Measurements from ENCODE around the gene MRPL52. TPM values are rescaled to one million over a fixed set of nuclear protein-coding genes. Genes with fewer than 3 reads are reported as not detected.

The MRPL52 gene
- 100 to 1,000 TPM; 106 to 164 (median 132) TPM for polyA plus RNA-seq
- long read RNA-seq, donor 1: 0 reads
- long read RNA-seq, donor 2, transcript MRPL52-202 (5 exons, 1,118 nt): major isoform, 15 of 34 reads
- long read RNA-seq, donor 2, transcript MRPL52-203 (5 exons, 1,111 nt): minor isoform, 11 of 34 reads
- long read RNA-seq, donor 2, partial matches to known transcripts: 0 of 34 reads
- long read RNA-seq, donor 2, other reads (novel, unspliced or antisense): 0 of 34 reads
- long read RNA-seq, donor 3, transcript MRPL52-203 (5 exons, 1,111 nt): minor isoform, 15 of 47 reads
- long read RNA-seq, donor 3, transcript MRPL52-210 (4 exons, 895 nt): minor isoform, 5 of 47 reads
- long read RNA-seq, donor 3, transcript MRPL52-215 (5 exons, 398 nt): minor isoform, 5 of 47 reads
- long read RNA-seq, donor 3, transcript MRPL52-202 (5 exons, 1,118 nt): major isoform, 16 of 47 reads
- long read RNA-seq, donor 3, partial matches to known transcripts: 0 of 47 reads
- long read RNA-seq, donor 3, other reads (novel, unspliced or antisense): 0 of 47 reads
- long read RNA-seq, donor 4: 0 reads
- long read RNA-seq, donor 5, transcript MRPL52-202 (5 exons, 1,118 nt): major isoform, 5 of 17 reads
- long read RNA-seq, donor 5, partial matches to known transcripts: 0 of 17 reads
- long read RNA-seq, donor 5, other reads (novel, unspliced or antisense): 0 of 17 reads
- long read RNA-seq, donor 6, transcript MRPL52-215 (5 exons, 398 nt): minor isoform, 10 of 49 reads
- long read RNA-seq, donor 6, transcript MRPL52-203 (5 exons, 1,111 nt): minor isoform, 9 of 49 reads
- long read RNA-seq, donor 6, transcript MRPL52-202 (5 exons, 1,118 nt): major isoform, 19 of 49 reads
- long read RNA-seq, donor 6, transcript MRPL52-209 (2 exons, 327 nt): minor isoform, 5 of 49 reads
- long read RNA-seq, donor 6, partial matches to known transcripts: 0 of 49 reads
- long read RNA-seq, donor 6, other reads (novel, unspliced or antisense): 0 of 49 reads
- long read RNA-seq, donor 7: 0 reads
- long read RNA-seq, donor 8, partial matches to known transcripts: 0 of 3 reads
- long read RNA-seq, donor 8, other reads (novel, unspliced or antisense): 0 of 3 reads
- long read RNA-seq, donor 9, partial matches to known transcripts: 0 of 12 reads
- long read RNA-seq, donor 9, other reads (novel, unspliced or antisense): 0 of 12 reads
- long read RNA-seq, donor 10, transcript MRPL52-215 (5 exons, 398 nt): minor isoform, 6 of 52 reads
- long read RNA-seq, donor 10, transcript MRPL52-202 (5 exons, 1,118 nt): major isoform, 19 of 52 reads
- long read RNA-seq, donor 10, transcript MRPL52-203 (5 exons, 1,111 nt): minor isoform, 18 of 52 reads
- long read RNA-seq, donor 10, partial matches to known transcripts: 0 of 52 reads
- long read RNA-seq, donor 10, other reads (novel, unspliced or antisense): 0 of 52 reads

- no peak for FAIRE-seq
- Histone ChIP-seq H3K4me1 (ENCODE audit: control insufficient read depth in 3 of 3, insufficient read depth in 2 of 3, low read depth in 1 of 3, low read length in 2 of 3) (peaks cover 0 to 13% (median 0%) of the 10 kb centered on the region in 3 donors), H3K4me3 (ENCODE audit: low read depth in 1 of 3, low read length in 3 of 3) (peak within 1 kb of the TSS; percentile 81 to 99 (median 93)), H3K9me3 (ENCODE audit: control insufficient read depth in 2 of 2, insufficient read depth in 1 of 2, low read depth in 1 of 2, low read length in 1 of 2) (no peaks in the 10 kb centered on the region), H3K27me3 (ENCODE audit: control insufficient read depth in 3 of 3, insufficient read depth in 3 of 3, low read length in 3 of 3) (no peaks in the 10 kb centered on the region), H3K36me3 (ENCODE audit: control insufficient read depth in 3 of 3, insufficient read depth in 2 of 3, low read depth in 1 of 3, low read length in 3 of 3) (peaks cover 0 to 23% (median 3%) of the 10 kb centered on the region in 3 donors), H3K27ac (ENCODE audit: low read depth in 1 of 3, low read length in 2 of 3) (peak within 1 kb of the TSS; percentile 39 to 80 (median 67))
- peak; percentile 92 to 96 for DNase-seq
- 0% methylated on average over 41 of the region's 41 CpGs for WGBS, 3 donors
Measured at GRCh38 chr14:22829661-22830442, at the start of gene MRPL52. MRPL52 (plus strand) TSS chr14:22829887; CDS start chr14:22829913, 26 bp downstream.

- Histone ChIP-seq H3K4me3 (ENCODE audit: low read depth in 1 of 3, low read length in 3 of 3) (no peak overlapping the region), H3K27me3 (ENCODE audit: control insufficient read depth in 3 of 3, insufficient read depth in 3 of 3, low read length in 3 of 3) (no peaks in the 10 kb centered on the region), H3K9me3 (ENCODE audit: control insufficient read depth in 2 of 2, insufficient read depth in 1 of 2, low read depth in 1 of 2, low read length in 1 of 2) (no peaks in the 10 kb centered on the region), H3K4me1 (ENCODE audit: control insufficient read depth in 3 of 3, insufficient read depth in 2 of 3, low read depth in 1 of 3, low read length in 2 of 3) (peaks cover 0 to 23% (median 0%) of the 10 kb centered on the region in 3 donors), H3K36me3 (ENCODE audit: control insufficient read depth in 3 of 3, insufficient read depth in 2 of 3, low read depth in 1 of 3, low read length in 3 of 3) (peaks cover 0 to 35% (median 2%) of the 10 kb centered on the region in 3 donors), H3K27ac (ENCODE audit: low read depth in 1 of 3, low read length in 2 of 3) (peak overlapping the region in 1 of 3 donors; percentile 65)
- DNase-seq (no peak), FAIRE-seq (no peak)
- 69 to 93% (median 72%) methylated on average over 2 of the region's 2 CpGs for WGBS, 3 donors
Measured at GRCh38 chr14:22780105-22780679, 49.5 kb upstream of the MRPL52 start.

- FAIRE-seq: no peak
- WGBS, 3 donors: 88 to 91% (median 90%) methylated on average over 5 of the region's 5 CpGs
- Histone ChIP-seq H3K36me3 (ENCODE audit: control insufficient read depth in 3 of 3, insufficient read depth in 2 of 3, low read depth in 1 of 3, low read length in 3 of 3) (peaks cover 0 to 32% (median 0%) of the 10 kb centered on the region in 3 donors), H3K4me1 (ENCODE audit: control insufficient read depth in 3 of 3, insufficient read depth in 2 of 3, low read depth in 1 of 3, low read length in 2 of 3) (peaks cover 0 to 23% (median 0%) of the 10 kb centered on the region in 3 donors), H3K4me3 (ENCODE audit: low read depth in 1 of 3, low read length in 3 of 3) (no peak overlapping the region), H3K27me3 (ENCODE audit: control insufficient read depth in 3 of 3, insufficient read depth in 3 of 3, low read length in 3 of 3) (no peaks in the 10 kb centered on the region), H3K9me3 (ENCODE audit: control insufficient read depth in 2 of 2, insufficient read depth in 1 of 2, low read depth in 1 of 2, low read length in 1 of 2) (no peaks in the 10 kb centered on the region), H3K27ac (ENCODE audit: low read depth in 1 of 3, low read length in 2 of 3) (peak overlapping the region in 1 of 3 donors; percentile 65)
- DNase-seq: no peak
Measured at GRCh38 chr14:22780941-22781300, 48.8 kb upstream of the MRPL52 start.

GRCh38 chr14:22781301-22781991, 48.2 kb upstream of the MRPL52 start:
- Histone ChIP-seq H3K4me3 (ENCODE audit: low read depth in 1 of 3, low read length in 3 of 3) (no peak overlapping the region), H3K36me3 (ENCODE audit: control insufficient read depth in 3 of 3, insufficient read depth in 2 of 3, low read depth in 1 of 3, low read length in 3 of 3) (peaks cover 0 to 29% (median 0%) of the 10 kb centered on the region in 3 donors), H3K4me1 (ENCODE audit: control insufficient read depth in 3 of 3, insufficient read depth in 2 of 3, low read depth in 1 of 3, low read length in 2 of 3) (peaks cover 0 to 23% (median 0%) of the 10 kb centered on the region in 3 donors), H3K27ac (ENCODE audit: low read depth in 1 of 3, low read length in 2 of 3) (peak overlapping the region in 1 of 3 donors; percentile 65), H3K27me3 (ENCODE audit: control insufficient read depth in 3 of 3, insufficient read depth in 3 of 3, low read length in 3 of 3) (no peaks in the 10 kb centered on the region), H3K9me3 (ENCODE audit: control insufficient read depth in 2 of 2, insufficient read depth in 1 of 2, low read depth in 1 of 2, low read length in 1 of 2) (no peaks in the 10 kb centered on the region)
- FAIRE-seq (no peak), DNase-seq (peak; percentile 39 to 45)
- WGBS, 3 donors: 0 to 42% (median 4%) methylated on average over 1 of the region's 1 CpG

- Histone ChIP-seq H3K9me3 (ENCODE audit: control insufficient read depth in 2 of 2, insufficient read depth in 1 of 2, low read depth in 1 of 2, low read length in 1 of 2) (no peaks in the 10 kb centered on the region), H3K4me3 (ENCODE audit: low read depth in 1 of 3, low read length in 3 of 3) (no peak overlapping the region), H3K27ac (ENCODE audit: low read depth in 1 of 3, low read length in 2 of 3) (no peak overlapping the region), H3K4me1 (ENCODE audit: control insufficient read depth in 3 of 3, insufficient read depth in 2 of 3, low read depth in 1 of 3, low read length in 2 of 3) (peaks cover 0 to 1% (median 0%) of the 10 kb centered on the region in 3 donors), H3K27me3 (ENCODE audit: control insufficient read depth in 3 of 3, insufficient read depth in 3 of 3, low read length in 3 of 3) (no peaks in the 10 kb centered on the region), H3K36me3 (ENCODE audit: control insufficient read depth in 3 of 3, insufficient read depth in 2 of 3, low read depth in 1 of 3, low read length in 3 of 3) (peaks cover 0 to 18% (median 0%) of the 10 kb centered on the region in 3 donors)
- DNase-seq (no peak), FAIRE-seq (no peak)
- 95 to 99% (median 98%) methylated on average over 4 of the region's 4 CpGs for WGBS, 3 donors
Measured at GRCh38 chr14:22786685-22787084, 43.0 kb upstream of the MRPL52 start.

- peaks cover 0 to 8% of the 10 kb centered on the region in 2 donors for H3K9me3 ChIP-seq (ENCODE audit: control insufficient read depth in 2 of 2, insufficient read depth in 1 of 2, low read depth in 1 of 2, low read length in 1 of 2)
- H3K27ac ChIP-seq (ENCODE audit: low read depth in 1 of 3, low read length in 2 of 3): peak overlapping the region in 1 of 3 donors; percentile 80
- FAIRE-seq (no peak), DNase-seq (peak in 1 of 2 donors; percentile 62)
- H3K36me3 ChIP-seq (ENCODE audit: control insufficient read depth in 3 of 3, insufficient read depth in 2 of 3, low read depth in 1 of 3, low read length in 3 of 3): peaks cover 0 to 28% (median 3%) of the 10 kb centered on the region in 3 donors
- no peak overlapping the region for H3K4me3 ChIP-seq (ENCODE audit: low read depth in 1 of 3, low read length in 3 of 3)
- H3K27me3 ChIP-seq (ENCODE audit: control insufficient read depth in 3 of 3, insufficient read depth in 3 of 3, low read length in 3 of 3): no peaks in the 10 kb centered on the region
- WGBS, 3 donors: 54 to 70% (median 62%) methylated on average over 3 of the region's 3 CpGs
- peaks cover 0 to 19% (median 0%) of the 10 kb centered on the region in 3 donors for H3K4me1 ChIP-seq (ENCODE audit: control insufficient read depth in 3 of 3, insufficient read depth in 2 of 3, low read depth in 1 of 3, low read length in 2 of 3)
Measured at GRCh38 chr14:22791301-22791700, 38.4 kb upstream of the MRPL52 start.

- H3K4me3 ChIP-seq (ENCODE audit: low read depth in 1 of 3, low read length in 3 of 3): no peak overlapping the region
- DNase-seq: no peak
- 90 to 92% (median 92%) methylated on average over 2 of the region's 2 CpGs for WGBS, 3 donors
- peaks cover 0 to 23% (median 3%) of the 10 kb centered on the region in 3 donors for H3K36me3 ChIP-seq (ENCODE audit: control insufficient read depth in 3 of 3, insufficient read depth in 2 of 3, low read depth in 1 of 3, low read length in 3 of 3)
- H3K27ac ChIP-seq (ENCODE audit: low read depth in 1 of 3, low read length in 2 of 3): no peak overlapping the region
- peaks cover 0 to 27% (median 0%) of the 10 kb centered on the region in 3 donors for H3K4me1 ChIP-seq (ENCODE audit: control insufficient read depth in 3 of 3, insufficient read depth in 2 of 3, low read depth in 1 of 3, low read length in 2 of 3)
- H3K27me3 ChIP-seq (ENCODE audit: control insufficient read depth in 3 of 3, insufficient read depth in 3 of 3, low read length in 3 of 3): no peaks in the 10 kb centered on the region
- H3K9me3 ChIP-seq (ENCODE audit: control insufficient read depth in 2 of 2, insufficient read depth in 1 of 2, low read depth in 1 of 2, low read length in 1 of 2): peaks cover 0 to 8% of the 10 kb centered on the region in 2 donors
- FAIRE-seq: no peak
Measured at GRCh38 chr14:22792158-22792557, 37.5 kb upstream of the MRPL52 start.

Measured in small intestine (tissue), 16 donors.